LNCaP clone FGC (cell line): ENCODE measurements around the gene MAML3.
"Not testable (repeated sequence)": the region's sequence is repeated elsewhere in the genome, so short reads cannot be mapped to it uniquely, and the experiment has no call there.

ENCODE experiments used
- DNase-seq: peaks from one replicate; pipeline ENCODE4 v3.0.0-alpha.2; 2011; ENCODE audit warnings: low read depth
- H3K4me3 ChIP-seq: 2 replicates; pipeline ENCODE4 v1.5.1; 2011; ENCODE audit warnings: mild to moderate bottlenecking, low read depth, low read length, control low read depth
- CTCF ChIP-seq: IDR thresholded peaks from 2 replicates; pipeline ENCODE4 v1.5.1; 2012; ENCODE audit warnings: mild to moderate bottlenecking; ENCODE audit not compliant: control insufficient read depth, insufficient read depth; ENCODE audit errors: extremely low read depth

Gene MAML3

GRCh38 chr4:139956507-139957017, 197.4 kb downstream of the MAML3 start:
- TF ChIP-seq CTCF, result no peak
- no peak for DNase-seq
- H3K4me3 ChIP-seq, result no peak overlapping the region

GRCh38 chr4:139955600-139955999, 198.4 kb downstream of the MAML3 start:
- TF ChIP-seq CTCF, result no peak
- no peak for DNase-seq
- no peak overlapping the region for H3K4me3 ChIP-seq

GRCh38 chr4:139954512-139954911, 199.5 kb downstream of the MAML3 start:
- H3K4me3 ChIP-seq, result no peak overlapping the region
- TF ChIP-seq CTCF, result no peak
- DNase-seq, result no peak

GRCh38 chr4:139951021-139951420, 203.0 kb downstream of the MAML3 start:
- TF ChIP-seq CTCF, result no peak
- no peak for DNase-seq

GRCh38 chr4:139950568-139950967, 203.4 kb downstream of the MAML3 start:
- no peak for TF ChIP-seq CTCF
- no peak for DNase-seq
- no peak overlapping the region for H3K4me3 ChIP-seq

More at GRCh38 chr4:139951021-139951420, 203.0 kb downstream of the MAML3 start:
- H3K4me3 ChIP-seq, result no peak overlapping the region

GRCh38 chr4:139944916-139945315, 209.1 kb downstream of the MAML3 start:
- DNase-seq, H3K4me3 ChIP-seq: not testable (repeated sequence)

GRCh38 chr4:139943277-139943676, 210.7 kb downstream of the MAML3 start:
- no peak for TF ChIP-seq CTCF
- no peak overlapping the region for H3K4me3 ChIP-seq
- no peak for DNase-seq
